Body of pancreas (tissue), 4 donors: ENCODE data around the gene RGP1. TPM values are rescaled to one million over a fixed set of nuclear protein-coding genes. Genes with fewer than 3 reads are reported as not detected.

Experiments
- ATAC-seq: fragments of 150-250 bp; one replicate; pipeline ENCODE4 v1.9.1; 2016
- DNase-seq, 4 donors: peaks; one replicate each; pipeline ENCODE4 v3.0.0-alpha.2; 2019
- H3K27ac ChIP-seq, 4 donors: fragments of 200-600 bp; sonication (generic); 1 replicate in 3 of 4; 2 replicates in 1 of 4; pipeline versions ENCODE4 v1.5.1 to v1.6.1; 2016 to 2019; ENCODE audit warnings: mild to moderate bottlenecking in 1 of 4, mixed read lengths in 1 of 4, moderate library complexity in 1 of 4
- H3K27me3 ChIP-seq, 2 donors: fragments of 200-600 bp; sonication (generic); one replicate each; pipeline ENCODE4 v1.6.0; 2016; ENCODE audit warnings: mild to moderate bottlenecking in 1 of 2
- H3K36me3 ChIP-seq, 2 donors: fragments of 200-600 bp; sonication (generic); replicated peaks in 1 of 2; 2 replicates each; pipeline ENCODE4 v1.5.1; 2016; ENCODE audit warnings: low read depth in 2 of 2; ENCODE audit not compliant: insufficient read depth in 1 of 2
- H3K4me1 ChIP-seq: fragments of 200-600 bp; sonication (generic); one replicate; pipeline ENCODE4 v1.6.0; 2016
- H3K4me3 ChIP-seq, 2 donors: fragments of 200-600 bp; sonication (generic); 1 replicate in 1 of 2; 2 replicates in 1 of 2; pipeline ENCODE4 v1.5.1; 2016 to 2019
- H3K9me3 ChIP-seq, 3 donors: fragments of 200-600 bp; sonication (generic); 1 replicate in 2 of 3; 2 replicates in 1 of 3; pipeline ENCODE4 v1.5.1; 2016
- POLR2A ChIP-seq, 3 donors: fragments of 450-650 bp; IDR thresholded peaks; one replicate each; pipeline ENCODE4 v1.6.1; 2016; ENCODE audit warnings: antibody characterized with exemption in 3 of 3, mild to moderate bottlenecking in 2 of 3
- WGBS, 2 donors: methylation state at CpG; one replicate each; pipeline ENCODE4 v1.1.5; 2017; 5-methylcytosine and 5-hydroxymethylcytosine counted together
- intact Hi-C: fragments of 100-400 bp; cut with DNase I; formaldehyde crosslinking; loops from one replicate; pipeline ENCODE4 v1.15.1; 2023
- total RNA-seq, 2 donors: library from RNA; depleted of rRNA; stranded (reverse); fragments of >200 nt; gene quantifications; one replicate each; pipeline ENCODE4 v1.1.0, GENCODE V29; 2016
- TF ChIP-seq, protein P1 (sequence below), 7 experiments: fragments of 450-650 bp in 4 of 7; fragments of 200-600 bp in 3 of 7; sonication (generic) in 3 of 7; IDR thresholded peaks; one replicate each; pipeline ENCODE4 v1.5.1; 2016 to 2019; ENCODE audit warnings: antibody characterized with exemption in 7 of 7

Gene RGP1
- total RNA-seq, 2 donors from 2014 or later: 15.3 to 18.1 TPM

DNA sequence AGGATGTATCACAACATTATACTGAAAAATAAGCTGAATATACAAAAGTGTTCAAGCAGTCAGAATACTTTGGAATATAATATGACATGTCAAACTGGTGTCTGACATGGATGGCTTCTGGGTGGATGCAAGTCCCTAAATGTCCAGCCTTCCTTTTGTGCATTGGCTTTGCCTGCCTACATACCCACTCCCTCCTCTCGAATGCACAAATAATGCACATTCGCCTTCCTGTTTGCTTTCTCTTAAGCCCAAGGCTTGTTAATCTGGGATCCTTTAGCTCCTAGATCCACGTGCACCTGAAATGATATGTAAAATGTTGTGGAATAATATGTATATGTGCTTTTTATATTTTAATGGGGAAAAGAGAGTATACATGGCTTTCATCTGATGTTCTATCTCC is 29.4 kb downstream of the RGP1 start:
- H3K4me1 ChIP-seq: peaks cover 5% of the 10 kb centered on the region
- no peak overlapping the region for H3K27ac ChIP-seq
- H3K27me3 ChIP-seq: no peaks in the 10 kb centered on the region
- 76 to 90% methylated on average over 3 of the region's 3 CpGs for WGBS, 2 donors
- TF ChIP-seq, protein P1, sequence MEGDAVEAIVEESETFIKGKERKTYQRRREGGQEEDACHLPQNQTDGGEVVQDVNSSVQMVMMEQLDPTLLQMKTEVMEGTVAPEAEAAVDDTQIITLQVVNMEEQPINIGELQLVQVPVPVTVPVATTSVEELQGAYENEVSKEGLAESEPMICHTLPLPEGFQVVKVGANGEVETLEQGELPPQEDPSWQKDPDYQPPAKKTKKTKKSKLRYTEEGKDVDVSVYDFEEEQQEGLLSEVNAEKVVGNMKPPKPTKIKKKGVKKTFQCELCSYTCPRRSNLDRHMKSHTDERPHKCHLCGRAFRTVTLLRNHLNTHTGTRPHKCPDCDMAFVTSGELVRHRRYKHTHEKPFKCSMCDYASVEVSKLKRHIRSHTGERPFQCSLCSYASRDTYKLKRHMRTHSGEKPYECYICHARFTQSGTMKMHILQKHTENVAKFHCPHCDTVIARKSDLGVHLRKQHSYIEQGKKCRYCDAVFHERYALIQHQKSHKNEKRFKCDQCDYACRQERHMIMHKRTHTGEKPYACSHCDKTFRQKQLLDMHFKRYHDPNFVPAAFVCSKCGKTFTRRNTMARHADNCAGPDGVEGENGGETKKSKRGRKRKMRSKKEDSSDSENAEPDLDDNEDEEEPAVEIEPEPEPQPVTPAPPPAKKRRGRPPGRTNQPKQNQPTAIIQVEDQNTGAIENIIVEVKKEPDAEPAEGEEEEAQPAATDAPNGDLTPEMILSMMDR (IDR thresholded peaks at IDR 0.05): no peak
- TF ChIP-seq POLR2A (IDR thresholded peaks at IDR 0.05): no peak
- no peaks in the 10 kb centered on the region for H3K36me3 ChIP-seq
- ATAC-seq: no peak
- H3K4me3 ChIP-seq: no peak overlapping the region
- H3K9me3 ChIP-seq: no peaks in the 10 kb centered on the region
- no peak for DNase-seq
- intact Hi-C loops: no loop called here

DNA sequence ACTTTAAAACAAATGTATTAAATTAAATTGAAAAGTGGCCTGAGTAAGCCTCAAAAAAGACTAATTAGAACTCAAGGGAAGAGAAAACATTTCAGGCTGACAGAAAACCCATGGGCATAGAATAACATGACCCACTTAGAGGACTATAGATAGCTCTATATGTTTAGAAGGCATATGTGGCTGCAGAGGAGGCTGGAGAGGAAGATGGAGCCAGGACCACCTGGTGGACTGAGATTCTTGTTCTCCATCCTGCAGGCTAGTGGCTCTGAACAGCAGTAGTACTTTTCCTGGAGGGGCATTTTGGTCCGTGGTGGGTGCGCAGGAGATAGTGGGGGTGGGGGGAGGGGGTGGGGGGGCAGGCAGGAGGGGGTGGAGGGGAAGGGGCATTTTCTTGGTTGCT is 32.0 kb downstream of the RGP1 start:
- Histone ChIP-seq H3K4me3 (no peak overlapping the region), H3K36me3 (no peaks in the 10 kb centered on the region), H3K27ac (no peak overlapping the region), H3K4me1 (no peaks in the 10 kb centered on the region), H3K9me3 (no peaks in the 10 kb centered on the region), H3K27me3 (no peaks in the 10 kb centered on the region)
- ATAC-seq: no peak
- TF ChIP-seq, protein P1 (IDR thresholded peaks at IDR 0.05): no peak
- no peak for TF ChIP-seq POLR2A (IDR thresholded peaks at IDR 0.05)
- WGBS, 2 donors: 54 to 67% methylated on average over 2 of the region's 2 CpGs
- DNase-seq: no peak
- intact Hi-C loops: no loop called here

DNA sequence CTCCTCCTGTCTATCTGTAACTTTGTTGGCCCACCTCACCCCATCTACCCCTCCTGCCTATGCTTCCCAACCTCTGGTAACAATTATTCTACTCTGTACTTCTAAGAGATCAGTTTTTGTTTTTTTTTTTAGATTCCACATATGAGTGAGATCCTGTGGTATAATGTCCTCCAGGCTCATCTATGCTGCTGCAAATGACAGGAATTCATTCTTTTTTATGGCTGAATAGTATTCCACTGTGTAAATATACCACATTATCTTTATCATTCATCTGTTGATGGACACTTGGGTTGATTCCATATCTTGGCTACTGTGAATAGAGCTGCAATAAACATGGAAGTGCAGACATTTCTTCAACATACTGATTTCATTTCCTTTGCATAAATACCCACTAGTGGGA is 34.3 kb downstream of the RGP1 start:
- TF ChIP-seq, protein P1 (IDR thresholded peaks at IDR 0.05): no peak
- no peak for TF ChIP-seq POLR2A (IDR thresholded peaks at IDR 0.05)
- ATAC-seq (no peak), DNase-seq (no peak)
- H3K36me3 ChIP-seq: no peaks in the 10 kb centered on the region
- no peaks in the 10 kb centered on the region for H3K9me3 ChIP-seq
- intact Hi-C loops: no loop called here
- H3K4me3 ChIP-seq: no peak overlapping the region
- no peaks in the 10 kb centered on the region for H3K4me1 ChIP-seq
- no peaks in the 10 kb centered on the region for H3K27me3 ChIP-seq
- no peak overlapping the region for H3K27ac ChIP-seq

DNA sequence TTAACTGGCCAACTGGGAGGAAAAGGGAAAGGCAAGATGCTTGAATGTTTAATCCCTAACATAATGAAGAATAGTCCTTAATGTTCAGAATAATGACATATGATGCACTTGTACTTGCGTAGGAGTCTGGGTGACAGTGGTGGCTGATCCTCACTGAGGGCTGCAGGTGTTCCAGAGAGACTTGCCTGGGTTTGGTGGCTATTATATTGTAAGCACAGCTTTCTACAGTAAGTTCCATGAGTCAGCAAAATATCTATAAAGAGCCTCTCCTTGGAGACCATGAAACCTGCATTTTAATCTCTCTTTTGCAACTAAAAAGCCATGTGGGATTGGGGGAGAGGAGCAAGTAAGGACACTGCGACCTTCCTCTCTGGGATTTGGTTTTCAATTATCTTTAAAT is 40.5 kb downstream of the RGP1 start:
- intact Hi-C loops: no loop called here
- H3K27me3 ChIP-seq: no peaks in the 10 kb centered on the region
- no peaks in the 10 kb centered on the region for H3K9me3 ChIP-seq
- ATAC-seq (no peak), DNase-seq (no peak)
- H3K4me1 ChIP-seq: peaks cover 7% of the 10 kb centered on the region
- no peak overlapping the region for H3K4me3 ChIP-seq
- WGBS, 2 donors: 91 to 93% methylated on average over 2 of the region's 2 CpGs
- TF ChIP-seq, protein P1 (IDR thresholded peaks at IDR 0.05): no peak
- no peak for TF ChIP-seq POLR2A (IDR thresholded peaks at IDR 0.05)
- no peaks in the 10 kb centered on the region for H3K36me3 ChIP-seq
- H3K27ac ChIP-seq: no peak overlapping the region

DNA sequence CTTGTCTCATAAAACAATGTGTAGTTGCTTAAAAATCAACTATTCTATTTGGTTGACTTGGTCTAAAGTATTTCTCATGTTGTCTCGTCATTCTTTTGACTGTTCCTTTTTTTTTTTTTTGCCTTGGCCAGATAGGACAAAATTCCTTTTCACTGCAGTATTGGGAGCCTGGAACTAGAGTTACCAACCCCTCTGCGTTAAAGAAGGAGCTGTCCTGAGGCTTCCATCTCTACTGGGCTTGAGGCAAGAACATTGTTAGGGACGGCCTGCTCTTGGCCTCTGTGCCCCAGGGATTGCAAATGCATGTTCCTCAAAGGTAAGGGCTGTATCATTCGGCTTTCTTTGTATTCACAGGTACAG is 40.9 kb downstream of the RGP1 start:
- intact Hi-C loops: loop anchor here (5.0 kb wide), 1 partner anchor 87 kb away; no protein-coding TSS in a partner anchor
- Histone ChIP-seq H3K27me3 (no peaks in the 10 kb centered on the region), H3K4me3 (no peak overlapping the region), H3K27ac (no peak overlapping the region), H3K36me3 (no peaks in the 10 kb centered on the region), H3K4me1 (peaks cover 7% of the 10 kb centered on the region), H3K9me3 (no peaks in the 10 kb centered on the region)
- no peak for DNase-seq
- WGBS, 2 donors: 25 to 31% methylated on average over 4 of the region's 4 CpGs
- TF ChIP-seq, protein P1 (IDR thresholded peaks at IDR 0.05): no peak
- no peak for TF ChIP-seq POLR2A (IDR thresholded peaks at IDR 0.05)
- ATAC-seq: no peak
